Measurements from ENCODE around the gene C3orf70.
"Not testable (repeated sequence)": the region's sequence is repeated elsewhere in the genome, so short reads cannot be mapped to it uniquely, and the experiment has no call there.

Gene C3orf70

GRCh38 chr3:185151101-185151963 is 1.5 kb downstream of the C3orf70 start:
- no peak for DNase-seq (ENCODE audit: low spot score)

- DNase-seq (ENCODE audit: low spot score) = no peak
Observed at GRCh38 chr3:185150561-185150960, 2.3 kb downstream of the C3orf70 start.

GRCh38 chr3:185149591-185149990 is 3.3 kb downstream of the C3orf70 start:
- DNase-seq (ENCODE audit: low spot score) = no peak

GRCh38 chr3:185145511-185145910 is 7.3 kb downstream of the C3orf70 start:
- no peak for DNase-seq (ENCODE audit: low spot score)

GRCh38 chr3:185144784-185145183 is 8.1 kb downstream of the C3orf70 start:
- no peak for DNase-seq (ENCODE audit: low spot score)

- DNase-seq (ENCODE audit: low spot score) = no peak
Observed at GRCh38 chr3:185137821-185138220, 15.0 kb downstream of the C3orf70 start.

GRCh38 chr3:185134509-185134908 is 18.4 kb downstream of the C3orf70 start:
- no peak for DNase-seq (ENCODE audit: low spot score)

GRCh38 chr3:185131602-185132256 is 21.1 kb downstream of the C3orf70 start:
- no peak for DNase-seq (ENCODE audit: low spot score)

- no peak for DNase-seq (ENCODE audit: low spot score)
Observed at GRCh38 chr3:185129083-185129482, 23.8 kb downstream of the C3orf70 start.

GRCh38 chr3:185126201-185126600 is 26.7 kb downstream of the C3orf70 start:
- no peak for DNase-seq (ENCODE audit: low spot score)

- no peak for DNase-seq (ENCODE audit: low spot score)
Observed at GRCh38 chr3:185120126-185120525, 32.7 kb downstream of the C3orf70 start.

GRCh38 chr3:185115371-185115770 is 37.5 kb downstream of the C3orf70 start:
- no peak for DNase-seq (ENCODE audit: low spot score)

GRCh38 chr3:185114756-185115155 is 38.1 kb downstream of the C3orf70 start:
- no peak for DNase-seq (ENCODE audit: low spot score)

GRCh38 chr3:185112186-185112585 is 40.7 kb downstream of the C3orf70 start:
- no peak for DNase-seq (ENCODE audit: low spot score)

- DNase-seq (ENCODE audit: low spot score) = not testable (repeated sequence)
Observed at GRCh38 chr3:185109012-185109411, 43.8 kb downstream of the C3orf70 start.

- DNase-seq (ENCODE audit: low spot score) = not testable (repeated sequence)
Observed at GRCh38 chr3:185106256-185106890, 46.5 kb downstream of the C3orf70 start.

GRCh38 chr3:185103359-185104127 is 49.3 kb downstream of the C3orf70 start:
- no peak for DNase-seq (ENCODE audit: low spot score)

GRCh38 chr3:185094697-185095096 is 58.2 kb downstream of the C3orf70 start:
- DNase-seq (ENCODE audit: low spot score) = no peak

GRCh38 chr3:185093116-185093515 is 59.7 kb downstream of the C3orf70 start:
- no peak for DNase-seq (ENCODE audit: low spot score)

GRCh38 chr3:185090811-185091210 is 62.0 kb downstream of the C3orf70 start:
- DNase-seq (ENCODE audit: low spot score) = no peak

GRCh38 chr3:185089751-185090150 is 63.1 kb downstream of the C3orf70 start:
- no peak for DNase-seq (ENCODE audit: low spot score)

- no peak for DNase-seq (ENCODE audit: low spot score)
Observed at GRCh38 chr3:185089343-185089742, 63.5 kb downstream of the C3orf70 start.

Measured in SK-N-DZ (cell line).